Fibroblast of lung (primary cell): ENCODE data around the gene OR2AE1. TPM values are rescaled to one million over a fixed set of nuclear protein-coding genes. Genes with fewer than 3 reads are reported as not detected.

ENCODE experiments used
- DNase-seq, 2 donors: peaks; one replicate each; pipeline versions ENCODE4 v3.0.0 to v3.0.0-alpha.2; 2010; ENCODE audit warnings: low read depth in 2 of 2
- H2AFZ ChIP-seq: 2 replicates; pipeline ENCODE4 v1.5.1; 2012; ENCODE audit warnings: low read length, control low read depth, inconsistent platforms
- H3K27ac ChIP-seq: 2 replicates; pipeline ENCODE4 v1.5.1; 2011; ENCODE audit warnings: low read length, control low read depth; ENCODE audit not compliant: insufficient read depth
- H3K27me3 ChIP-seq: 2 replicates; pipeline ENCODE4 v1.5.1; 2011; ENCODE audit warnings: mild to moderate bottlenecking, low read length; ENCODE audit not compliant: control insufficient read depth, insufficient read depth
- H3K36me3 ChIP-seq: 2 replicates; pipeline ENCODE4 v1.5.1; 2011; ENCODE audit warnings: low read length; ENCODE audit not compliant: control insufficient read depth, insufficient read depth
- H3K4me1 ChIP-seq: 2 replicates; pipeline ENCODE4 v1.5.1; 2011; ENCODE audit warnings: low read length; ENCODE audit not compliant: control insufficient read depth, insufficient read depth; ENCODE audit errors: extremely low read depth
- H3K4me2 ChIP-seq: 2 replicates; pipeline ENCODE4 v1.5.1; 2011; ENCODE audit warnings: low read length, control low read depth; ENCODE audit not compliant: insufficient read depth; ENCODE audit errors: extremely low read depth
- H3K4me3 ChIP-seq, 4 experiments: fragments of 200-600 bp in 1 of 4; sonication (generic) in 1 of 4; replicated peaks in 1 of 4; 2 replicates each; pipeline ENCODE4 v1.5.1; 2011 to 2016; ENCODE audit warnings: low read length in 4 of 4, low read depth in 3 of 4, mild to moderate bottlenecking in 3 of 4, control low read depth in 2 of 4, inconsistent platforms in 1 of 4, mixed read lengths in 1 of 4; ENCODE audit not compliant: insufficient read depth in 1 of 4; ENCODE audit errors: control extremely low read depth in 1 of 4
- H3K79me2 ChIP-seq: 2 replicates; pipeline ENCODE4 v1.5.1; 2012; ENCODE audit warnings: mild to moderate bottlenecking, low read length, inconsistent platforms; ENCODE audit not compliant: control insufficient read depth, insufficient read depth
- H3K9ac ChIP-seq: 2 replicates; pipeline ENCODE4 v1.5.1; 2011; ENCODE audit warnings: mild to moderate bottlenecking, low read length, control low read depth; ENCODE audit not compliant: insufficient read depth
- H3K9me3 ChIP-seq: 2 replicates; pipeline ENCODE4 v1.5.1; 2012; ENCODE audit warnings: low read depth, low read length; ENCODE audit not compliant: control insufficient read depth, insufficient read depth
- H4K20me1 ChIP-seq: 2 replicates; pipeline ENCODE4 v1.5.1; 2011; ENCODE audit warnings: low read length; ENCODE audit not compliant: control insufficient read depth, insufficient read depth; ENCODE audit errors: extremely low read depth
- EZH2 ChIP-seq: IDR thresholded peaks from 2 replicates; pipeline ENCODE4 v1.5.1; 2012; ENCODE audit warnings: low read length, control low read depth, mild to moderate bottlenecking; ENCODE audit errors: missing control alignments
- polyA plus RNA-seq, 2 donors: library from polyadenylated mRNA; depleted of rRNA in 1 of 2; stranded (reverse) in 1 of 2; unstranded in 1 of 2; fragments of >200 nt; gene quantifications; 2 replicates each; pipeline ENCODE4 v1.2.1, GENCODE V29; 2011 to 2012; ENCODE audit warnings: missing spikeins in 1 of 2
- total RNA-seq: library from RNA; depleted of rRNA; stranded (reverse); fragments of >200 nt; gene quantifications from 2 replicates; pipeline ENCODE4 v1.2.1, GENCODE V29; 2014
- TF ChIP-seq, protein P1 (sequence below), 2 donors: IDR thresholded peaks in 1 of 2; conservative IDR thresholded peaks in 1 of 2; 1 replicate in 1 of 2; 2 replicates in 1 of 2; pipeline ENCODE4 v1.5.1; 2011 to 2012; ENCODE audit warnings: low read length in 2 of 2, control low read depth in 1 of 2, inconsistent platforms in 1 of 2, low read depth in 1 of 2, mild to moderate bottlenecking in 1 of 2

OR2AE1 gene
- total and polyA plus RNA-seq, 2 donors (not counting 1 experiment from before 2014, with no cell fraction given): 0.10 to 0.17 TPM

- DNase-seq: no peak
- Histone ChIP-seq H3K9me3 (no peaks in the 10 kb centered on the region), H2AFZ (no peak overlapping the region), H3K79me2 (no peaks in the 10 kb centered on the region), H3K4me3 (no peak overlapping the region), H3K27ac (no peak overlapping the region), H3K9ac (no peak overlapping the region), H3K27me3 (no peaks in the 10 kb centered on the region), H3K36me3 (peaks cover 14% of the 10 kb centered on the region), H4K20me1 (no peaks in the 10 kb centered on the region), H3K4me1 (no peaks in the 10 kb centered on the region), H3K4me2 (no peak overlapping the region)
- TF ChIP-seq, protein P1, sequence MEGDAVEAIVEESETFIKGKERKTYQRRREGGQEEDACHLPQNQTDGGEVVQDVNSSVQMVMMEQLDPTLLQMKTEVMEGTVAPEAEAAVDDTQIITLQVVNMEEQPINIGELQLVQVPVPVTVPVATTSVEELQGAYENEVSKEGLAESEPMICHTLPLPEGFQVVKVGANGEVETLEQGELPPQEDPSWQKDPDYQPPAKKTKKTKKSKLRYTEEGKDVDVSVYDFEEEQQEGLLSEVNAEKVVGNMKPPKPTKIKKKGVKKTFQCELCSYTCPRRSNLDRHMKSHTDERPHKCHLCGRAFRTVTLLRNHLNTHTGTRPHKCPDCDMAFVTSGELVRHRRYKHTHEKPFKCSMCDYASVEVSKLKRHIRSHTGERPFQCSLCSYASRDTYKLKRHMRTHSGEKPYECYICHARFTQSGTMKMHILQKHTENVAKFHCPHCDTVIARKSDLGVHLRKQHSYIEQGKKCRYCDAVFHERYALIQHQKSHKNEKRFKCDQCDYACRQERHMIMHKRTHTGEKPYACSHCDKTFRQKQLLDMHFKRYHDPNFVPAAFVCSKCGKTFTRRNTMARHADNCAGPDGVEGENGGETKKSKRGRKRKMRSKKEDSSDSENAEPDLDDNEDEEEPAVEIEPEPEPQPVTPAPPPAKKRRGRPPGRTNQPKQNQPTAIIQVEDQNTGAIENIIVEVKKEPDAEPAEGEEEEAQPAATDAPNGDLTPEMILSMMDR (conservative IDR thresholded peaks at IDR 0.05 in 1 of 2, IDR thresholded peaks at IDR 0.05 in 1 of 2; ENCODE audit: low read depth in 1 of 2, low read length in 2 of 2): no peak
- no peak for TF ChIP-seq EZH2
These were observed 23.1 kb upstream of the OR2AE1 start for GRCh38 chr7:99899830-99900519.

GRCh38 chr7:99898836-99899235, 22.0 kb upstream of the OR2AE1 start:
- Histone ChIP-seq H3K27ac (no peak overlapping the region), H4K20me1 (no peaks in the 10 kb centered on the region), H3K4me2 (no peak overlapping the region), H2AFZ (no peak overlapping the region), H3K79me2 (no peaks in the 10 kb centered on the region), H3K9me3 (no peaks in the 10 kb centered on the region), H3K36me3 (peaks cover 14% of the 10 kb centered on the region), H3K27me3 (no peaks in the 10 kb centered on the region), H3K9ac (no peak overlapping the region), H3K4me1 (no peaks in the 10 kb centered on the region), H3K4me3 (no peak overlapping the region)
- TF ChIP-seq, protein P1 (conservative IDR thresholded peaks at IDR 0.05 in 1 of 2, IDR thresholded peaks at IDR 0.05 in 1 of 2; ENCODE audit: low read depth in 1 of 2, low read length in 2 of 2): no peak
- no peak for TF ChIP-seq EZH2
- DNase-seq: no peak

DNA sequence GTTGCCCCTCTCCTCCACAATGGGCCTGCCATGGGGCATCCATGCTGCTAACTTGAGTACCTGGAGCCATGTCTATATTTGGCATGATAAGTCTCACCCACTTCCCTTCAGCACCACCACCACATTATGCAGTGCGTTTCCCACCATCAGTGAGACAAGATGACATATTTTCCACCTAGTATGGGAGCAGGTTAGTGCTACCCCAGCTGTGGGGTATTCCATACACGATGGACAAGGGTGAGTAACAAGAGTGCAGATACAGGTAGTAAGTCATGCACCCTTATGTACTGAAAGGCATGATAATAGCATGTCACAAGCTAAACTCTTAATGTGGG, 21.2 kb upstream of the OR2AE1 start:
- Histone ChIP-seq H3K27ac (no peak overlapping the region), H3K9ac (no peak overlapping the region), H3K4me2 (no peak overlapping the region), H3K27me3 (no peaks in the 10 kb centered on the region), H3K4me3 (no peak overlapping the region), H3K4me1 (no peaks in the 10 kb centered on the region), H3K36me3 (peaks cover 10% of the 10 kb centered on the region), H4K20me1 (no peaks in the 10 kb centered on the region), H3K9me3 (no peaks in the 10 kb centered on the region), H2AFZ (no peak overlapping the region), H3K79me2 (no peaks in the 10 kb centered on the region)
- TF ChIP-seq EZH2: no peak
- TF ChIP-seq, protein P1 (conservative IDR thresholded peaks at IDR 0.05 in 1 of 2, IDR thresholded peaks at IDR 0.05 in 1 of 2; ENCODE audit: low read depth in 1 of 2, low read length in 2 of 2): no peak
- no peak for DNase-seq
